Measurements from ENCODE around the gene NXN.
"Not testable (repeated sequence)": the region's sequence is repeated elsewhere in the genome, so short reads cannot be mapped to it uniquely, and the experiment has no call there.

NXN gene

GRCh38 chr17:978103-979093, 1.2 kb downstream of the NXN start:
- DNase-seq (ENCODE audit: insufficient read length) (no peak), FAIRE-seq (no peak)
- TF ChIP-seq POLR2AphosphoS5 (IDR thresholded peaks at IDR 0.05; ENCODE audit: low read depth, low read length): no peak
- no peak for TF ChIP-seq POLR2A (IDR thresholded peaks at IDR 0.05; ENCODE audit: low read depth, low read length)
- no peak for TF ChIP-seq TAF1 (IDR thresholded peaks at IDR 0.05; ENCODE audit: borderline replicate concordance, low read depth, low read length)

- FAIRE-seq (no peak), DNase-seq (ENCODE audit: insufficient read length) (no peak)
- TF ChIP-seq TAF1 (IDR thresholded peaks at IDR 0.05; ENCODE audit: borderline replicate concordance, low read depth, low read length) (no peak), POLR2A (IDR thresholded peaks at IDR 0.05; ENCODE audit: low read depth, low read length) (no peak), POLR2AphosphoS5 (IDR thresholded peaks at IDR 0.05; ENCODE audit: low read depth, low read length) (no peak)
Measured at GRCh38 chr17:977166-977565, 2.4 kb downstream of the NXN start.

GRCh38 chr17:976312-976711, 3.3 kb downstream of the NXN start:
- no peak for TF ChIP-seq TAF1 (IDR thresholded peaks at IDR 0.05; ENCODE audit: borderline replicate concordance, low read depth, low read length)
- no peak for TF ChIP-seq POLR2AphosphoS5 (IDR thresholded peaks at IDR 0.05; ENCODE audit: low read depth, low read length)
- TF ChIP-seq POLR2A (IDR thresholded peaks at IDR 0.05; ENCODE audit: low read depth, low read length): no peak
- DNase-seq (ENCODE audit: insufficient read length) (no peak), FAIRE-seq (no peak)

GRCh38 chr17:975371-975915, 4.1 kb downstream of the NXN start:
- FAIRE-seq: no peak
- no peak for TF ChIP-seq POLR2A (IDR thresholded peaks at IDR 0.05; ENCODE audit: low read depth, low read length)
- TF ChIP-seq POLR2AphosphoS5 (IDR thresholded peaks at IDR 0.05; ENCODE audit: low read depth, low read length): no peak
- TF ChIP-seq TAF1 (IDR thresholded peaks at IDR 0.05; ENCODE audit: borderline replicate concordance, low read depth, low read length): no peak
- no peak for DNase-seq (ENCODE audit: insufficient read length)

- DNase-seq (ENCODE audit: insufficient read length); FAIRE-seq: not testable (repeated sequence)
Measured at GRCh38 chr17:974778-975177, 4.8 kb downstream of the NXN start.

- no peak for FAIRE-seq
- no peak for DNase-seq (ENCODE audit: insufficient read length)
- TF ChIP-seq POLR2A (IDR thresholded peaks at IDR 0.05; ENCODE audit: low read depth, low read length) (no peak), POLR2AphosphoS5 (IDR thresholded peaks at IDR 0.05; ENCODE audit: low read depth, low read length) (no peak), TAF1 (IDR thresholded peaks at IDR 0.05; ENCODE audit: borderline replicate concordance, low read depth, low read length) (no peak)
Measured at GRCh38 chr17:973053-973452, 6.5 kb downstream of the NXN start.

GRCh38 chr17:971861-972260, 7.7 kb downstream of the NXN start:
- not testable (repeated sequence) for DNase-seq (ENCODE audit: insufficient read length); FAIRE-seq

- FAIRE-seq: no peak
- TF ChIP-seq POLR2A (IDR thresholded peaks at IDR 0.05; ENCODE audit: low read depth, low read length) (no peak), POLR2AphosphoS5 (IDR thresholded peaks at IDR 0.05; ENCODE audit: low read depth, low read length) (no peak), TAF1 (IDR thresholded peaks at IDR 0.05; ENCODE audit: borderline replicate concordance, low read depth, low read length) (no peak)
- DNase-seq (ENCODE audit: insufficient read length): no peak
Measured at GRCh38 chr17:970364-970763, 9.2 kb downstream of the NXN start.

GRCh38 chr17:969811-970355, 9.7 kb downstream of the NXN start:
- DNase-seq (ENCODE audit: insufficient read length) (no peak), FAIRE-seq (no peak)
- TF ChIP-seq TAF1 (IDR thresholded peaks at IDR 0.05; ENCODE audit: borderline replicate concordance, low read depth, low read length): no peak
- TF ChIP-seq POLR2AphosphoS5 (IDR thresholded peaks at IDR 0.05; ENCODE audit: low read depth, low read length): no peak
- no peak for TF ChIP-seq POLR2A (IDR thresholded peaks at IDR 0.05; ENCODE audit: low read depth, low read length)

GRCh38 chr17:968812-969730, 10.5 kb downstream of the NXN start:
- TF ChIP-seq POLR2AphosphoS5 (IDR thresholded peaks at IDR 0.05; ENCODE audit: low read depth, low read length): no peak
- no peak for TF ChIP-seq TAF1 (IDR thresholded peaks at IDR 0.05; ENCODE audit: borderline replicate concordance, low read depth, low read length)
- TF ChIP-seq POLR2A (IDR thresholded peaks at IDR 0.05; ENCODE audit: low read depth, low read length): no peak
- FAIRE-seq (no peak), DNase-seq (ENCODE audit: insufficient read length) (no peak)

- FAIRE-seq (no peak), DNase-seq (ENCODE audit: insufficient read length) (no peak)
- TF ChIP-seq POLR2AphosphoS5 (IDR thresholded peaks at IDR 0.05; ENCODE audit: low read depth, low read length) (no peak), POLR2A (IDR thresholded peaks at IDR 0.05; ENCODE audit: low read depth, low read length) (no peak), TAF1 (IDR thresholded peaks at IDR 0.05; ENCODE audit: borderline replicate concordance, low read depth, low read length) (no peak)
Measured at GRCh38 chr17:967122-967521, 12.5 kb downstream of the NXN start.
